Activated CD4-positive, alpha-beta T cell treated with anti-CD3 and anti-CD28 coated beads for 24 hours (primary cell): ENCODE results near the gene WNT1.

Source experiments
- DNase-seq, 2 donors: peaks; one replicate each; pipeline ENCODE4 v3.0.0-alpha.2; 2020; ENCODE audit warnings: low read depth in 2 of 2

WNT1 gene

DNA sequence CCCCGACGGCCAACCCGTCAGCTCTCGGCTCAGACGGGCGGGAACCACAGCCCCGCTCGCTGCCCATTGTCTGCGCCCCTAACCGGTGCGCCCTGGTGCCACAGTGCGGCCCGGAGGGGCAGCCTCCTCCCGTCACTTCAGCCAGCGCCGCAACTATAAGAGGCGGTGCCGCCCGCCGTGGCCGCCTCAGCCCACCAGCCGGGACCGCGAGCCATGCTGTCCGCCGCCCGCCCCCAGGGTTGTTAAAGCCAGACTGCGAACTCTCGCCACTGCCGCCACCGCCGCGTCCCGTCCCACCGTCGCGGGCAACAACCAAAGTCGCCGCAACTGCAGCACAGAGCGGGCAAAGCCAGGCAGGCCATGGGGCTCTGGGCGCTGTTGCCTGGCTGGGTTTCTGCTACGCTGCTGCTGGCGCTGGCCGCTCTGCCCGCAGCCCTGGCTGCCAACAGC lies at the start of gene WNT1:
Gene WNT1, plus strand, starts transcription at position 32 of the 450 bp plus-strand sequence. Its CDS starts 329 bp downstream, at position 361.
- no peak for DNase-seq

DNA sequence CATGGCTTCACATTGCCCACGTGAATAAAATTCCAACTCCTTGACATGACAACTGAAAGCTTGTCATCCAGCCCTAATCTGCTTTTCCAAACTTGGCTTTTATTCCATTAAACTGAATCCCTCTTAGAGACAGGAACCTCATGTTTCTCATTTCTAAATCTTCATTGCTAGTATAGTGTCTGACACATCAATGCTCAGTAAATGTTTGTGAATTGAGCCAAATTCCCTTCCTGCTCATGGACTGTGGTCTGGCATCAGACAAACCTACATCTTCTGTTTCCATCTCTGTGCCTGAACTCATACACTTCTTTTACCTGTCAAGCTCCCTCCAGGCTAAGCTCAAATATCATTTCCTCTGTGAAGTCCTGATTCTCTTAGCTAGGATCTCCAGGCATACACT lies 48.6 kb upstream of the WNT1 start:
- no peak for DNase-seq

DNA sequence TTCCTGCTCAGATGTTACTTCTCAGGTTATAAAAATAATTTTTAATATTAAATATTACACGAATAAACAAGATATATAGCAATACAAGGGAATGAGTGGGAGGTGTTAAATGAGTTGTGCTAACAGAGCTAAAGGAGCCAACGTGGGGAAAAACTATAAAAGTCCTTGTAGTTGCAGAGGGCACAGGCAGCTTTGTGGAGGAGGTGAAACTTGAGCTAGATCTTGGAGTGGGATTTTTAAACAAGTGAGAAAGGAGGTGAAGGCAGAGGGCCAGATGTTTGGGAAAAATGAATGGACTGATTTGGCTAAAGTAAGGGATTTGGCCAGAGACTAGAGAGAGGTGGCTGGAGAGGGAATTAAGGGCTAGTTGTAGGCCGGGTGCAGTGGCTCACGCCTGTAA lies 47.6 kb upstream of the WNT1 start:
- DNase-seq: no peak

- no peak for DNase-seq
Measured at GRCh38 chr12:48932878-48933277, 45.2 kb upstream of the WNT1 start.

- no peak for DNase-seq
Measured at GRCh38 chr12:48933664-48934311, 44.3 kb upstream of the WNT1 start.

DNA sequence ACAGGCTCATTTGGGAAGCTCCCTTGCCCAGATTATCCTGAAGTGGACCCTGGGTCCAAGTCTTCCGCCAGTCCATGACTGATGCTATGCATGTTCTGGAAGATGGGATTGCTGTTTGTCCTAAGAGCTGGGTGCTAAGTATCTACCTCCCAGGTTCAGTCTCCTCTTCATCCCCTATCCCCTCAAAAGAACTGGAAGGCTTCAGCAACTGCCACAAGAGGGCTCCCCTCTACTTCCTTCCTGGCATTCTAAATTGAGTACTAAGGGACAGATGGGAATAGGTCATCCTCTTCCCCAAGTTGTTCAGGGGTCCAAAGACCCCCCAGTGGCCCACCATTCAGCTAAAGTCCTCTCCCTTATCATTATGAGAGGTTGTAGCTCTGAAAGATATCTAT lies 43.8 kb upstream of the WNT1 start:
- no peak for DNase-seq

DNA sequence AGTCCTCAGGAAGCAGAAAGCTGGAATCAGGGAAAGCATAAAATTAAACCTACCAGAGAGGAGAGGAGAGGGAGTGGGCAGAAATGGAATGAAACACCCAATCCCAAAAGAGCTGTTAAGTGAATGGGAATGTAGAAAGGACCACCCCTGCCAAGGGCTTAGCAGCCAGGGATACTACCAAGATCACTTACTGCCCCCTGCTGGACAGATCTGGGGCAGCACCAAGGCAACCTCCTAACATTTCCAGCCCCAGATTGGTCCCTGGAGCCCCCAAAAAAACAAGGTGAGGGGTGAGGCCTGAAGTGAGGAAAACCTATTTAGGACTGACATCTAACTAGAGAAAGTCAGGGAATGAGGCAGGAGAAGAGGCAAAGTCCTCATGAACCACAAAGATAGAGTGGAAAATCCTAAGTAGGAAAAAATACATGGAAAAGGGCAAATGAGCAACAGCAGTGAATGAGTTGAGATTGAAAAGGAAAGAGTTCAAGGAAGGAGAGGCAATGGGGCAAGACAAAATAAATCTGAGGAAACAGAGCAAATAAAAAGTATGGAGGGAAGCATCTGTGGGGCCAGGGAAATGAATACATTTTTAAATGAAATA lies 41.6 kb upstream of the WNT1 start:
- peak; percentile 82 for DNase-seq

DNA sequence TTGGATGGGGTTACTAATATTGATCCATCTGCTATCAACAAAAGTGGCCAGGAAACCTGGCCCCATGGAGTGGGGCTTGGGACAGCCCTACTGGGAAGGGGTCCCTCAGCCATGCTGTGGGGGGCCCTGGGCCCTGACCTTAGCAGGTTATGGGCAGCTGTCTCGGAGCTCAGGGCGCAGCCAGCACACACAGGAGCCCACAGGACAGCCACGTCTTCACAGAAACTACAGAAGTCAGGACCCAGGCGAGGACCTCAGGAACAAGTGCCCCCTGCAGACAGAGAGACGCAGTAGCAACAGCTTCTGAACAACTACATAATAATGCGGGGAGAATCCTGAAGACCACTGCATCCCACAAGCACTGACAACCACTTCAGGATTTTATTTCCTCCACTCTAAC lies 41.0 kb upstream of the WNT1 start:
- DNase-seq: no peak

DNA sequence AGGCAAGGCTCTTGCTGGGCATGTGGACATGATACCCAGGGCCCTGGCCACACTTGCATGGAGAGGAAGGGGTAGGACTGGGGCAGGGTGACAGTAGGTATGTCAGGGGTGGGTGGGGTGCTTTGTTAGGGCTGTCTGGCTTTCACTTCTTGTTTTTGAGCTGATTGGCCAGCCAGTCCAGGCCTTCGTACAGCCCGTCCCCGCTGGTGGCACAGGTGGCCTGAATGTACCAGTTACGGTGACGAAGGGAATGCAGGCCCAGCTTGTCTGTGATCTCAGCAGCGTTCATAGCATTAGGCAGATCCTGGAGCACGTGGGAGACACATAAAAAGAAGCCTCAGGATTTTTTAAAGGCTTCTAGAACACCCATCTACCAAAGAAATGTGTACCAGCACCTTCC lies 39.3 kb upstream of the WNT1 start:
- DNase-seq: no peak

- no peak for DNase-seq
Measured at GRCh38 chr12:48940181-48940580, 37.9 kb upstream of the WNT1 start.

GRCh38 chr12:48943221-48943620 lies 34.9 kb upstream of the WNT1 start:
- no peak for DNase-seq

DNA sequence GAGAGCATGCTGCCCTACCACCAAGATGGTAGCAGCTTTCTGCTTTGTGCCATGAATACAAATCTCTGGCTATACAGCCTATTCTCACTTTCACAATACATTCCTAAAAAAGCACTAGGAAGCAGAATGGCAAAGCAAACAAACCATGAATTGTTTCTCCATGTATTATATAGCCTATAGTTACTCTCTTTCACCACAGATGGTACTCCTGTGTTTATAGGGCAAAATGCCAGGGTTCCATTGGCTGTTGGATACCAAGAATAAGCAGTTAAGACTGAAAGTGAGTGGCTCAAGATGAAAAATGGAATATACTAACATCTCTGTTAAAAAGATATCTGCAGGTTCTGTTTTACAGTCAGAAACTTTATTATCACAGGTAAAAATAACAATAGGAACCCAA lies 31.9 kb upstream of the WNT1 start:
- no peak for DNase-seq

DNA sequence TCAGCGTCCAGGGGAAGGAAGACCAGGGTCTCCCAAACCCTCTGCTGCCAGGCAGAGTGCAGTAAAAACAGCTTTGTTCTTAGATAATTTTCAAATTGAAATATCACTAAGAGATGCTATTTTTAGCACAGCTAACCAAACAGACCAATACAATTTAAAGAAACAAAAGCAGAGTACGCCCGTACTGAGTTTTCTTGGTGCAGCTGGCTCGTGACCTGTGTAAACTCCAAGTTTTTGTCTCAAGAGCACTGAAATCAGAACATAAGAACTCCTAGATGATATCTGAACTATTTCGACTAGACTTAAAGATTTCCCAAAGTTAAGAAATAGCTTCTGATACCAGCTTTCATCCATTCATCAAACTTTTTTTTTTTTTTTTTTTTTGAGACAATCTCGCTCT lies 31.2 kb upstream of the WNT1 start:
- DNase-seq: no peak

- DNase-seq: no peak
Measured at GRCh38 chr12:48947727-48948126, 30.4 kb upstream of the WNT1 start.

- DNase-seq: no peak
Measured at GRCh38 chr12:48952691-48953090, 25.4 kb upstream of the WNT1 start.

GRCh38 chr12:48954061-48954460 lies 24.1 kb upstream of the WNT1 start:
- no peak for DNase-seq

DNA sequence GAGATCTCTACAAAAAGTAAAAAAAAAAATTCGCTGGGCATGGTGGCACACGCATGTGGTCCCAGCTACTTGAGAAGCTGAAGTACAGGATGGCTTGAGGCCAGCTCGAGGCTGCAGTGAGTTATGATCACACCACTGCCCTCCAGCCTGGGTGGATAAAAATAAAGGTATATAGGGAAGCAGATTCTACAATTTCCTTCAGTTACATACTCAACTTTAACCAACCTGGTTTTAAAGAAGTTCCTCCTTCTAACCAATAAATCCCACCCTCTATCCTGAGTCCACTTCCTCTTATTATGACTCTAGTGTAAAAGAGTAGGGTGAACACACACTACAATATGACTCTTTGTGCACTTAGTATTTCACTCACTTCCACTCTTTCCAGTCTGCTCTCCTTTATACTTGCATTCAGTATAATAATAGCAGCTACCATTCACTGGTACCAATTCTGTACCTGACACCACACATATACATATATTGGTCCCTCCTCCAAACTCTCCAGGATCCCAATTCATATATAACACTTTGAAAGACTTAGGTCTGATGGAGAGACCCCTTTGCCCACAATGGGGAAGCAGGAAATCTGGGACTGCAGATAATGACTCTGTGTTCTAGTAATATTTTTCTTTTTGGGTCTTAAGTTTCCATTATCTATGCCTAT lies 23.2 kb upstream of the WNT1 start:
- DNase-seq: no peak

- DNase-seq: no peak
Measured at GRCh38 chr12:48956279-48957140, 21.6 kb upstream of the WNT1 start.

- DNase-seq: peak; percentile 88 to 89
Measured at GRCh38 chr12:48957141-48958048, 20.7 kb upstream of the WNT1 start, which contains the start of gene ARF3. Gene ARF3, minus strand, starts transcription at chr12:48957487. Its CDS starts 16,392 bp downstream, at chr12:48941095.

GRCh38 chr12:48958049-48958388 lies 20.1 kb upstream of the WNT1 start:
- no peak for DNase-seq

DNA sequence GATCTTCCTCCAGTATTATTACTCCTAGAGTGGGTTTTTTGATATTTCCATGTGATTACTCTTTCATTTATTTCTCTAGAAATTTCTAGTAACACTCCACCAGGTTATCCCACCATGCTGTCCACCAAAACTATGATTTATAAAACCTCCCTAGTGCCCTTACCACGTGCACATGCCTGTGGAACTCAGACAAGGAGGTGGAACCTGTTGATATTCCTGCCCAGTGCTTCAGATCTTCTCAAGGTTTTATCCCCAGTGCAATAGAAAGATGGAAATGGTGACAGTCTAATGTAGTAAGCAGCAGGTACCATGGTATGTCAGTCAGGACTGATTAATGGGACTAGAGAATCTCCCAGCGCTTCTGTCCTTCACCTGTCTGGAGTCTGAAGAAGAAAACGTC lies 17.3 kb upstream of the WNT1 start:
- no peak for DNase-seq
